UCSD-AML1 (cell line): ENCODE measurements around the gene ZNF527.
"Not testable (repeated sequence)": the region's sequence is repeated elsewhere in the genome, so short reads cannot be mapped to it uniquely, and the experiment has no call there.

Experiments
- DNase-seq: peaks from one replicate; lab custom pipeline; 2025; ENCODE audit not compliant: unreplicated experiment; lab: John Stamatoyannopoulos, UW

ZNF527 gene

DNA sequence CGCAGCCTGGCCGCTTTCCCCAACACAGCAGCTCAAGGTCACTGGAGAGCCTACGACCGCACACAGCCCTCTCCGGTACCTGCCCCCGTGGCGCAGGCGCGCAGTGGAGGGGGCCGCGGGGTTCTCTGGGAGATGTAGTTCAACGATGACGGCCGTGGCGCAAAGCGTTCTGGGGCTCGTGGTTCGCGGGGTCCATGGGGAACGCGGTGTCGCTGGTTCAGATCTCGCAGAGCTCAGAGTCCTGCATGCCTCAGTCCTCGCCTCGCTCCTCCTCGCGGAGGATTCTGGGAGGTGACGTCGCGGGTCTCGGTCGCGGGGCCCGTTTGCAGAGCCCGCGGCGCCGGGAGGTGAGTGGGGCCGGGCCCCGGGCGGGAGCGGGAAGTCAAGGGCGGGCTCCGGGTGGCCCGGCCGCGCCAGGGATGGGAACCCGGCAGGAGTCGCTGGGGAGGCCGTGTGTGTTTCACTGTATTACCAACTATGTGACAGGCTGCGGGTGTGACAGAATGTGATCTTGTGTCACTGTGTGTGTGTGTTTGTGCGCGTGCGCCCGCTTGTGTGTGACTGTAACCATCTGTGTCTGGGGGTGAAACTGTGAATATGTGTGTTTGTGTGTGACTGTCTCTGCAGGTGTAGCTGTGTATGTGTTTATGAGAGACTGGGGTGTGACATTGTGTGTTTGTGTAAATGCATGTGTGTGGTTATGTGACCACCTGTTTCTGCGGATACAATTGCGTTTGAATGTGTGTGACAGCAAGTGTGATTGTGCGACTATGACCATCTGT, at the start of gene ZNF527:
ZNF527 (plus strand) TSS at position 220 of the 782 bp plus-strand sequence. CDS start 3,100 bp downstream, outside the sequence.
- DNase-seq: peak; percentile 95

DNA sequence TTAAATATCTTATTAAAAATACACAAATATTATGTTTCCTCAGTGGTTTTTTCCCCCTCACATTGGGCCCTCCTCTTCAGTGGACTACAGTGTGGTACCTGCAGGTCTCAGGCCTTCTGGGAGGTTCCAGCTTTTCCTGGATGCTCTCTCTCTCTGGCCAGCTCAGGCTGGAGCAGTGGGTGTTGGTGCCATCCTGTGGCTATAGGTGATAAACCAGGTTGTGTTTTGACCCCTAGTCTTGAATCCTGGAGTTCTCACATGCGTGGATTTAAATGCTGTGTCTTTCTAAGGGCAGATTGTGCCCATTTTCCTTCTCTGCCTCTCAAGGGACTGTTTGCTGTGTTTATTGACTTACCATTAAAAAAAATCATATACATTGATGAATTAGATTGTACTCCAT, 41.2 kb upstream of the ZNF527 start:
- no peak for DNase-seq

DNA sequence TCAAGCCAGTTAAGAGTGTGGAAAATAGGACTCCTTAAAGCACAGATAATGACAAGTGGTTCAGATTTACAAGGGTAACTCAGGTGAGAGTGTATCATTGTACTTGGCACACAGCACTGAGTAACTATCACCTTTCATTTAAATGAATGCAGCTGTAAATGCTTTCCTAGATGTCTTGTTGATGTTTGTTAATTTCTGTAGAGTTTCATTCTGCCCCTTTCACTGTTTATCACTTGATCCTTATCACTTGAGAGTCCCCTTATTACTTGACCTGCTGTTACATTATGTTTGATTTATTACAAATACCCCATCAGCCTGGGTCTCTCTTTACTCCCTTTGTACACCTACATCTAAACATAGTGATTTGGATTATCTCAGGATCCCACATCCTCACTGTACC, 38.1 kb upstream of the ZNF527 start:
- DNase-seq: no peak

DNA sequence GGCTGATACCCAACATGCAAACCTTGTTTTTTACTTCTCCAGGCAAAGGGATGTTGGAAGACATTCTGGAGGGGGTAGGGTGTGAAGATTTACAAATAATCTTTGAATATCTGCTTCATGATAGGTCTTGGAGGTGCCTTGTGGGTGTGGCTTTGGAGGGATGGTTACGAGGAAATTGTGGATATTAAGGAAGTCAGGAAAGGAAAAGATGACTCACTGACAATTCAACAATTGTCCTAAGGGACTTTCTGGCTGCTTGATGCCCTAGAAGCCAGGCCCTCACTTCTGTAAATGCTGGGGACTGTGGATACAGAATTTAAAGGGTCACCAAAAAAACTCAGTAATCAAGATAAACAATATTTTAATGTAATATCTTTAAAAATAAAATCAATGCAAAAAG, 37.4 kb upstream of the ZNF527 start:
- DNase-seq: no peak

DNA sequence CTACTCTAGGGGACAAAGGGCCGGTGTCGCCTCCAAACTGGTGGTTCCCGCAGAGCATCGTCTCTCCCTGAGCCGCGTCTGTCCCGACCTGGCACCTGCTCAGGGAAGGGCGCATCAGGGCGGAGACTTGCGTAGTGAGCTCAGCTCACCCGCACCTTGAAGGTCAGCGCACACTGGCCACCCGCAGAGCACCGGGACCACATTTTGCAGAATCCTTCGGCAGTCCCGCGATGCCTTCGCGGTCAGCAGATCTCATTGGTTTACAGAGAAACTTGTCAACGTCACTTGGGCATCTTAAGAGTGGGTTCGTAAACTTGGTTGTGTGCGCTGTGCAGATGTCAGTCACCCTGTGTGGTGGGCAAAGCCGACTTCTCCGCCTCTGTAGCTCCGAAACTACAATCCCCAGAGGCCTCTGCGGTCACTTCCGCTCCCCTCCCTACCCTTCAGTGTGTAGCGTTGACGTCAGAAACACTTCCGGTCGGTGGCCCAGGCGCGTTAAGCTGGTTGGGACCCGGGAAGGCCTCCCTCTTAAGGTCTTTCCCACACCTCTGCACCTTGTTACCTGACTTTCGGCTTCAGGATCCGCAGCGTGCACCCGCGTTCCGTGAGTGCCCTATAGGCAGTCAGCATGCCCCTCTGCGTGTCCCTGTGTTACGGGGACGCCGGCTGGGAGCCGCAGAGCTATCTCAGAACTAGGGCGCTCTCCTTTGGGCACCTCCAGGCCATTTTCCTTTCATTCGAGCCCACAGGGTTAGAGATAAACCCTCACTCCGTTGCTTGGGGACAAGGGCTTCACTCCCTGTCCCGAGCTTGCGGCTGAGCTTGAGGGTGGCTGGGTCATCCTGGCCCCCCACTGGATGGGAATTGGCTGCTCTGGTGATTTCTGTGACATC, 36.5 kb upstream of the ZNF527 start:
- no peak for DNase-seq

DNA sequence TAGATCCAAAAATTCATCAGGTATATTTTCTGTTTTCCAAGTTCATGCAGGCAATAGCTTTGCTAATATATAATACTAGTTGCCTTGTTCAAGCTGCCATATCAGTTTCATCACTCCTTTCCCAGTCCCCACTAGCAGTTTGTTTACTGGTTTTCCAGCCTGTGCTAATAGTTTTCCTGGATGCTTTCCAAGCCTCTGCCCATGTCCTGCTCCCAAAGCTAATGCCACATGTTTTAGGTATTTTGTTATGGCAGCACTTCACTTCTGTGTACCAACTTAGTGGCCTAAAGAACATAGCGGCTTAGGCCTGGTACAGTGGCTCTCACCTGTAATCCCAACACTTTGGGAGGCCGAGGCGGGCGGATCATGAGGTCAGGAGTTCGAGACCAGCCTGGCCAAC, 28.1 kb upstream of the ZNF527 start:
- DNase-seq: no peak

DNA sequence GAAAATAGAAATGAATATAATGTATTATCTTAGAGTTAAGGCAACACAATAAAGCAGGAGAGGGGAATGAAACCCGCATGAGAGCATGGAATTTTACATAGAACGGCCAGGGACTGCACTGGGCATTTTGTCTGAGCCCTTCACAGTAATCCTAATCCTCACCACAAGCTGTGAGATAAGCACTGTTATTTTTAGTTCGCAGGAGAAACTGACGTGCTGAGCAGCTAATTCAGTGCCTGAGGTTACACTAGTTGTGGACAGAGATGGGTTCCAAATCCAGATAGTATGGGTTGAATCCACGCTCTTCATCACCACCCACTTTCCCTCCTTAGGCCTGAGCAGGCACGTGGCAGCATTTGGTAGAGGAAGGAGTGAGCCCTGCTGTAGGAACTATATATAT, 24.8 kb upstream of the ZNF527 start:
- no peak for DNase-seq

DNA sequence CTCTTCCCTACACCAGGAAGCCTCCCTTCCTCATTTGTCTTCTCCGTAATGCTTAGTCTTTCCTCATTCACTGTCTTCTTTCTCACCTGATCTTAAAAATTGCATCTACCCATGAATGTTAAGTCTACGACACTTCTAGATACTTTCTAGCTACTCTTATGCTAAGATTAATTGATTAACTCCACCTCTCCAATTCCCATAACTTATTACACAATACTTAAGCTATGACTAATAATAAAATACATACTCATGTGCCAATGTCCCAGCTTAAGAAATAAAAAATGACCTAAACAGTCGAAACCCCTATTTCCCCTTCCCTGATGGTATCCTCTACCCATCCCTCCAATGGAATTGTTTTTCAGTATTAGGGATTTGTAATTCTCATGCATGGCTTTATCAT, 22.8 kb upstream of the ZNF527 start:
- DNase-seq: no peak

DNA sequence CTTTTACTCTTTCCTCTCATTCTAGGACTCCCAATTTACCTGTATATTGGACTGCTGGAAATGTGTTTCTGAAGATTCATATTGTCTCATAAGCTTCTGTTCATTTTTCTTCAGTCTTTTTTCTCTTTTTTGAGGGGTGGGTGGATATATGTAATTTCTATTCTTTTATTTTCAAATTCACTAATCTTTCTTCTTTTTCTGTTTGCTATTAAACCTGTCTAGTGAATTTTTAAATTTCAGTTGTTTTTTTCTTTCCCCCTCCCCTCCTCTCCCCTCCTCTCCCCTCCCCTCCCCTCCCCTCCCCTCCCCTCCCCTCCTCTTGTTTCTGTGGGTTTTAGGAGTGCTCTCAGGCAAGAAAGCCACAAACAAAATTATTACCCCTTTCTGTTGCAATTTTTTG, 16.9 kb upstream of the ZNF527 start:
- no peak for DNase-seq

DNA sequence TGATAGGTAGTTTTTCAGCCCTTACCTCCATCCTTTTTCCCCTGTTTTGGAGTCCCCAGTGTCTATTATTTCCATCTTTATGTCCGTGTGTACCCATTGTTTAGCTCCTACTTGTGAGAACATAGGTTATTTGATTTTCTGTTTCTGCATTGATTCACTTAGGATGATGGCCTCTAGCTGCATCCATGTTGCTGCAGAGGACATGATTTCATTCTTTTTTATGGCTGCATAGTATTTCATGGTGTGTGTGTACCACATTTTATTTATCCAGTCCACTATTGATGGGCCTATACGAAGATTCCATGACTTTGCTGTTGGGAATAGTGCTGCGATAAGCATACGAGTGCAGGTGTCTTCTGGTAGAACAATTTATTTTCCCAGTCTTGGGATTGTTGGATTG, 15.0 kb upstream of the ZNF527 start:
- DNase-seq: no peak

DNA sequence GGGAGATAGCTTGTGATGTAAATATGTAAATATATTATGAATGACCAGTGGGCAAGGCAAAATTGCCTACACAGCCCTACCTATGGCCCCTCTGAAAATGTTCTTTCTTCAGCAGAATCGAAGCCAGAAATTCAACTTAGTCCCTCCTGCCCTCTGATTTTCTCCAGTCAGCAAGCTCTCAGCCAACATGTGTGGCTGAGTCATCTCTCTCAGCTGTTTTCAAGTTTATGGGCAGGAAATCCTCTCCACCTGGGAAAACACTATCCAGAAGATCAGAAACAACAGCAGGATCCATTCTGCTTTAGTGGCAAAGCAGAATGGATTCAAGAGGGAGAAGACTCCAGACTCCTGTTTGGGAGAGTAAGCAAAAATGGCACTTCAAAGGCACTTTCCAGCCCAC, 8.9 kb upstream of the ZNF527 start:
- no peak for DNase-seq

DNA sequence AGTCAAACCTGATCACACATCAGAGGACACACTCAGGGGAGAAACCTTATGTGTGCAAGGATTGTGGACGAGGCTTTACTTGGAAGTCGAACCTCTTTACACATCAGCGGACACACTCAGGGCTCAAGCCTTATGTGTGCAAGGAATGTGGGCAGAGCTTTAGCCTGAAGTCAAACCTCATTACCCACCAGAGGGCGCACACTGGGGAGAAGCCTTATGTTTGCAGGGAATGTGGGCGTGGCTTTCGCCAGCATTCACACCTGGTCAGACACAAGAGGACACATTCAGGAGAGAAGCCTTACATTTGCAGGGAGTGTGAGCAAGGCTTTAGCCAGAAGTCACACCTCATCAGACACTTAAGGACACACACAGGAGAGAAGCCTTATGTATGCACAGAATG, 8.2 kb upstream of the ZNF527 start:
- no peak for DNase-seq

DNA sequence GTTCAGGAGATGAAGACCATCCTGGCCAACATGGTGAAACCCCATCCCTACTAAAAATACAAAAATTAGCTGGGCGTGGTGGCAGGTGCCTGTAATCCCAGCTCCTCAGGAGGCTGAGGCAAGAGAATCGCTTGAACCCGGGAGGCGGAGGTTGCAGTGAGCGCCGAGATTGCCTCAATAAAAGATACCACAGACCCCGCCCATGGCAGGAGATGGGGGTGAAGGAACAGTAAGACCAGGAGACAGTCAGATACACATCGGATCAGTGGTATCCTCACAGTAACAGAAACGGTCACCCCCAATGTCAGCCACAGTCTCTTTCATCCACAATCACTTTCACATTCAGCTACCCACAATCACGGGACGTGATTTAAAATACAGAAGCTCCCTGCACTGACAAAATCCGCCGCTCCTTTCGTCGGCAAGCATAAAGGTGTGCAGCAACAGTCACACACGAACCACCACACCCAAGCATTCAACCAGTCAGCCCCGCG, 466 bp upstream of the ZNF527 start:
- DNase-seq: not testable (repeated sequence)

DNA sequence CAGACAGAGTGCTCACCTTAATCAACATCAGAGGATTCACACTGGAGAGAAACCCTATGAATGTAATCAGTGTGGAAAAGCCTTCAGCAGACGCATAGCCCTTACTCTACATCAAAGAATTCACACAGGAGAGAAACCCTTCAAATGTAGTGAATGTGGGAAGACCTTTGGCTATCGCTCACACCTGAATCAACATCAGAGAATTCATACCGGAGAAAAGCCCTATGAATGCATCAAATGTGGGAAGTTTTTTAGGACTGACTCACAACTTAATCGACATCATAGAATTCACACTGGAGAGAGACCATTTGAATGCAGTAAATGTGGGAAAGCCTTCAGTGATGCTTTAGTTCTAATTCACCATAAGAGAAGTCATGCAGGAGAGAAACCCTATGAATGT, 18.3 kb downstream of the ZNF527 start:
- DNase-seq: no peak

DNA sequence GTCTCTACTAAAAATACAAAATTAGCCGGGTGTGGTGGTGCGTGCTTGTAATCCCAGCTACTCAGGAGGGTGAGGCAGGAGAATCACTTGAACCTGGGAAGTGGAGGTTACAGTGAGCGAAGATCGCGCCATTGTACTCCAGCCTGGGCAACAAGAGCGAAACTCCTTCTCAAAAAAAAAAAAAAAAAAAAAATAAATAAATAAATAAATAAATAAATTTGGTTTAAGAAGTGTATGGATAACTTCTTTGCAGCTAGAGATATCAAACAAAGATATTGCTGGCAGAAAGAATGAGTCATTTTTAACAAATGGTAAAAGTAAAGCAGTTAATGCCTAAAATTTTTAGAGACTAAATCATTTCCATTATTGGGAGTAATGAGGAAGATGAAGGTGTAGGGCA, 20.5 kb downstream of the ZNF527 start:
- DNase-seq: not testable (repeated sequence)

DNA sequence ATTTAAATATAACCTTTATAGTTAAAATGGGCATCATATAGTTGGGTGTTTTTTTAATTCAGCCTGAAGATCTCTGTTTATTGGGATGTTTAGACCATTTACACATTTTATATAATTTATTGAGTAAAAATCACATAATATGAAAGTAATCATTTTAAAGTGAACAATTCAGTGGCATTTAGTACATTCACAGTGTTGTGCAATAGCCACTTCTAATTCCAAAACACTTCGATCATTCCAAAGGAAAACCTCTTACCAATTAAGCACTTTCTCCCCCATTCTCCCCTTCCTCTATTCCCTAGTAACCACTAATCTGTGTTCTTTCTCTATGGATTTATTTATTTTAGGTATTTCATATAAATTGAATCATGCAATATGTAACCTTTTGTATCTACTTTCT, 30.2 kb downstream of the ZNF527 start:
- DNase-seq: no peak

DNA sequence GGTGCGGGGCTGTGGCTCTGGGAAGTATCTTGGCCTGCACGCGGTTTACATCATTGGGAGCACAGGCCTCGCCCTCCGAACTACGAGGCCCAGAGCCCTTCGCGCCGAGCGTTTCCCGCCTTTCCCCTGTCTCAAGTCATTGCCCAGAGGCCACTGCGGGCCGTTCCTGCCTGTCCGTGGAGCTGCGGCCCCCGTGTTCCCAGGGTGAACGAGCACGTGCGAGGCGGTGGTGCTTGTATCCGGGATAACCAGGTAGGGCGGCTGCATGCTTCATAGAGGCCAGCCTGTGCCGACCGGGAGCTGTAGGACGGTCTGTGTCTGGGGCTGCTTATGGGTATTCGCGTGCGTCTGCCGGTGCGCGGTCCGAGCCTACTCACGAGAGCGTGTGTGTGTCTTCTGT, 32.5 kb downstream of the ZNF527 start:
- no peak for DNase-seq

DNA sequence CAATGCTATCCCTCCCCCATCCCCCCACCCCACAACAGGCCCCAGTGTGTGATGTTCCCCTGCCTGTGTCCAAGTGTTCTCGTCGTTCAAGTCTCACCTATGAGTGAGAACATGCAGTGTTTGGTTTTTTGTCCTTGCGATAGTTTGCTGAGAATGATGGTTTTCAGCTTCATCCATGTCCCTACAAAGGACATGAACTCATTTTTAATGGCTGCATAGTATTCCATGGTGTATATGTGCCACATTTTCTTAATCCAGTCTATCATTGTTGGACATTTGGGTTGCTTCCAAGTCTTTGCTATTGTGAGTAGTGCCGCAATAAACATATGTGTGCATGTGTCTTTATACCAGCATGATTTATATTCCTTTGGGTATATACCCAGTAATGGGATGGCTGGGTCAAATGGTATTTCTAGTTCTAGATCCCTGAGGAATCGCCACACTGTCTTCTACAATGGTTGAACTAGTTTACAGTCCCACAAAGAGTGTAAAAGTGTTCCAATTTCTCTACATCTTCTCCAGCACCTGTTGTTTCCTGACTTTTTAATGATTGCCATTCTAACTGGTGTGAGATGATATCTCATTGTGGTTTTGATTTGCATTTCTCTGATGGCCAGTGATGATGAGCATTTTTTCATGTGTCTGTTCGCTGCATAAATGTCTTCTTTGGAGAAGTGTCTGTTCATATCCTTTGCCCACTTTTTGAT, 35.4 kb downstream of the ZNF527 start:
- not testable (repeated sequence) for DNase-seq

DNA sequence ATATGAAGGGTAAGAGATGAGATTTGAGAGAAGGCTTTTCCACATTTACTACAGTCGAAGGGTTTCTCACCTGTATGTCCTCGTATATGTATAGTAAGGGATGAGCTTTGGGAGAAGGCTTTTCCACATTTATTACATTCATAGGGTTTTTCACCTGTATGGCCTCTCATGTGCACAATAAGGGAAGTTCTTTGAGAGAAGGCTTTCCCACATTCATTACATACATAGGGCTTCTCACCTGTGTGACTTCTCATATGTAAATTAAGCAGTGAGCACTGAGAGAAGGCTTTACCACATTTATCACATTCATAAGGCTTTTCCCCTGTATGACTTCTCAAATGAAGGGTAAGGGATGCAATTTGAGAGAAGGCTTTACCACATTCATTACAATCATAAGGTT, 41.8 kb downstream of the ZNF527 start:
- DNase-seq: no peak

DNA sequence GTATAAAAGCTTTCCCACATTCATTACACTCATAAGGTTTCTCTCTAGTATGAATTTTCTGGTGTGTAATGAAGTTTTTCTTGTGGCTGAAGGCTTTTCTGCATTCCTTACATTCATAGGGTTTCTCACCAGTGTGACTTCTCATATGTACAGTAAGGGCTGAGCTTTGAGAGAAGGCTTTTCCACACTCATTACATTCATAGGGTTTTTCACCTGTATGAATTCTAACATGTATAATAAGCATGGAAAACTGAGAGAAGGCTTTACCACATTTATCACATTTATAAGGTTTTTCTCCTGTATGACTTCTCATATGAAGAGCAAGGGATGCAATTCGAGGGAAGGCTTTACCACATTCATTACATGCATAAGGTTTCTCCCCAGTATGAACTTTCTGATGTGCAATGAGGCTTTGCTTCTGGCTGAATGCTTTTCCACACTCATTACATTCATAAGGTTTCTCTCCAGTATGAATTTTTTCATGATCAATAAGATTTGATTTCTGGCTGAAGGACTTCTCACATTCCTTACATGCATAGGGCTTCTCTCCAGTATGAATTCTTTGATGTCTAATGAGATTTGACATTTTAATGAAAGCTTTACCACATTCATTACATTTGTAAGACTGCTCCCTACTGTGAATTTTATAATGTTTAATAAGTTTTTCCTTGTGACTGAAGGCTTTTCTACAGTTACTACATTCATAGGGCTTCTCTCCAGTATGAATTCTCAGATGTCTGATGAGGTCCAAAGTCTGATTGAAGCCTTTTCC, 42.6 kb downstream of the ZNF527 start:
- DNase-seq: no peak
